NCI-H226 (cell line): ENCODE measurements around the gene TRIM49D1.
"Not testable (repeated sequence)": the region's sequence is repeated elsewhere in the genome, so short reads cannot be mapped to it uniquely, and the experiment has no call there.

Experiments
- DNase-seq: peaks from one replicate; pipeline ENCODE4 v3.0.0-alpha.2; 2015

Gene TRIM49D1, protein sequence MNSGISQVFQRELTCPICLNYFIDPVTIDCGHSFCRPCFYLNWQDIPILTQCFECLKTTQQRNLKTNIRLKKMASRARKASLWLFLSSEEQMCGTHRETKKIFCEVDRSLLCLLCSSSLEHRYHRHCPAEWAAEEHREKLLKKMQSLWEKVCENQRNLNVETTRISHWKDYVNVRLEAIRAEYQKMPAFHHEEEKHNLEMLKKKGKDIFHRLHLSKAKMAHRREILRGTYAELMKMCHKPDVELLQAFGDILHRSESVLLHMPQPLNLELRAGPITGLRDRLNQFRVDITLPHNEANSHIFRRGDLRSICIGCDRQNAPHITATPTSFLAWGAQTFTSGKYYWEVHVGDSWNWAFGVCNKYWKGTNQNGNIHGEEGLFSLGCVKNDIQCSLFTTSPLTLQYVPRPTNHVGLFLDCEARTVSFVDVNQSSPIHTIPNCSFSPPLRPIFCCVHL

DNA sequence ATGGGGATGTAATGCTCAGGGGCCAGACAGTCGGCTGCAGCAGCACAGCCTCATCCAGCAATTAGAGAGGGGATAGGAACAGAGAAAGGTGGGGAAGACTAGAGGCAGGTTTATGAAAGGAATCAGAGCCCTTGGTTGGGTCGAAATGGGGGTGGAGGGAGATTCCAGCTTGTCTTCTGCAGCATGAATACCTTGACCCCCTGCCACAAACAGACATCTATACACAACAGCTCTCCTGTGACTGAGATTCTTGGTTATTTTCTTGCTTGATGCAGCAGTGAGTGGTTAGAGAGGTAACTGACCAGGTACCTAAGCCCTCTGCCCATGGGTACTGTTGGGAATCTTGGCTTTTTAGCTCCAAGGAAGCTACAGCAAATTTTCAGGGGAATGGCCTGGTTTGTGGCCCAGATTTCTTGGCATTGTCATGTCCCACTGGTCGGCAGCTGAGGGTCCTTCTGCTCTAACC lies at the start of gene TRIM49D1:
Gene TRIM49D1 (minus strand): TSS at position 51 of the 466 bp plus-strand sequence. CDS start 4,535 bp downstream, outside the sequence.
- DNase-seq, result no peak

DNA sequence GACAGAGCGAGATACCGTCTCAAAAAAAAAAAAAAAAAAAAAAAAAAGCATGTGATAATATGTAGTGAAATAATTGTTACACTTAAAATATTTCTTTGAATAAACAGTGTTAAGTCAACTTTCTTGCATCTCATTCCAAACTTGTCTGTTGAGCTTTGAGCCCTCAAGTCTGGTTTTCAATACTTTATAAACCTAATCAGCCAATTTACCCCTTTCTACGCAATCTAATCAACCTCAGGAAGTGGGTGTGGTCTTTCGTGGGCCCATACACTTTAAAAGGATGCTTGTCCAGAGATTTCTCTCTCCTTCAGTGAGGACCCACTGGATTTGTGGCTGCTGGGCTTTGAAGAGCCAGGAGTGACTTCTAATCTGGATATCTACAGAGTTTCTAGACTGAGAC lies 43.7 kb upstream of the TRIM49D1 start, which contains the start of gene TRIM64:
Gene TRIM64 (plus strand): TSS at position 301 of the 400 bp plus-strand sequence. CDS start 2,467 bp downstream, outside the sequence.
- DNase-seq, result not testable (repeated sequence)

DNA sequence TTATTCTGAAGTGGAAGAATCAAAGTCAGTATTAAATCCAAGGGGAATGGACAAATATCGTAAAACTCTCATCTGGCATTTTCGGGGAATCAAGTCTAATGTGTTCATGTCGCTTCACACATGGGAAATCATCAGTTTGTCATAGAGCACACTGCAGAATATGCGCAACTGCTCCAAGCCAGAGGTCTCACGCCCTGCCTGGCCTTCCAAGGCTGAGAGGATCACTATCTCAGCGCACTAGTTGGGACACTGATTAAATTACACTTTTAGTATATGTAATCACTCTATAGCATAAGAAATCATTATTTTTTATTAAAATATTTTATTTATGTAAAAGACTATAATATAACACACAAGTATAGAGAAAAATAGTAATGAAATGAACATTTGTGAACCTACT lies 38.8 kb upstream of the TRIM49D1 start:
- DNase-seq, result not testable (repeated sequence)

DNA sequence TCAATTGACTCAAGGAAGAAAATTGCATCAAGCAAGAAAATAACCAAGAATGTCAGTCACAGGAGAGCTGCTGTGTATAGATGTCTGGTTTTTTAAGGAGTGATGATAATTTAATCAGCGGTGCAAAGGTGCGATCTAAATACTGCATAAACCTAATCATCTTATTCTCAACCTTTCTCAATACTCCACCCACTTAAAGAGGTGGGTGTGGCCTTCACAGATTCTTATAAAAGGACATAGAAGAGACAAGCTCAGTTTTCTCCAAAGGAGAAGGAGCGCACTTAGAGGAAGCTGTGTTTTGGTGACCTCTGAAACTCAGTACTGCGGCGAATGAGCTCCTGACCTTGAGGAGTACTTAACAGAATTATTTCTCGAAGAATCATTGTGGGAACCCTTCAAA lies 1.7 kb upstream of the TRIM49D1 start, which contains the start of gene TRIM49D2:
Gene TRIM49D2 (plus strand): TSS at position 301 of the 400 bp plus-strand sequence. CDS start 2,698 bp downstream, outside the sequence.
- DNase-seq, result not testable (repeated sequence)

DNA sequence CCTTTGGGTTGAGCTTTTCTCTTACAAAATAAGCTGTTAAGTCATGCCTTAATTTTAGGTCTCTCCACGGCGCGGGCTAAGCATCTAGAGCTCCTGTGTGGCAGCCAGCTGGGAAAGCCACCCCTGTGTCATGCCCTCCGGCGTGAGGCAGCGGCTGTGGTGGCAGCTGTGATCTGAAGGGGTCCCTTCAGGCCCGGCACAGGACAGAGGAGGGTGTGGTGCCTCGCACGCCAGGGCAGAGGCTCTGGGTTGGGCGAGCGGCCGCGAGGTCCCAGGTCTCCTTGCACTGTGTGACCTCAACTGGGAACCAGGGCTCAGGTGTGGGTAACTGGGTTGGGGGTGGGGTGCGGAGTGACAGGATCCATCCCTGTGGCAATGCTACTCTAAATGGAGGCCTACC lies 21.2 kb downstream of the TRIM49D1 start:
- DNase-seq, result not testable (repeated sequence)

DNA sequence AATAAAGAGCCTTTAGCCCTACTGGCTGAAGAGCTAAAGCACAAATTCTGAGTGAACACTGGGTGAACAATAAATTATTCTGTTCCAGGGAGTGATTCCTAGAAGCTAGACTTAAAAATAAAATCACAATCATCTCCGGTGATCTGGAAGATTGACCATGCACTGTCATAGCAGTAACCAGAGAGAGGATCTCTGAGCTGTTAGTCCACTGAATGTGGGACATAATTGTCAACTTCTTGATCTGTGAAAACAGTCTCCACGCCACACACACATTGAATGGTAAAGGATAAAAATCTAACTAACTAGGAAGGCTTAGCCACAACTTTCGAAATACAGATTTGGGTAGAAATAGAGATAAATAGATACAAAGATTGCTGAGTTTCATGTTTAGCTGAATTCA lies 28.8 kb downstream of the TRIM49D1 start:
- DNase-seq, result not testable (repeated sequence)

DNA sequence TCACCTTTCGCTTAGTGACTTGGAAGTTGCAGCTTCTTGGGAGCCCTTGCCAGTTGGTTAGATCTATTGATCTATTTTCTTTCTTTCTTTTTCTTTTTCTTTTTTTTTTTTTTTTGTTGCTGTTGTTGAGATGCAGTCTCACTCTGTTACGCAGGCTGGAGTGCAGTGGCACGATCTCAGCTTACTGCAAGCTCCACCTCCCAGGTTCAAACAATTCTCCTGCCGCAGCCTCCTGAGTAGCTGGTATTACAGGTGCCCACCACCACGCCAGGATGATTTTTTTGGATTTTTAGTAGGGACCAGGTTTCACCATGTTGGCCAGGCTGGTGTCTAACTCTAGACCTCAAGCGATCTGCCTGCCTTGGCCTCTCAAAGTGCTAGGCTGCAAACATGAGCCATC lies 44.5 kb downstream of the TRIM49D1 start:
- DNase-seq, result not testable (repeated sequence)

DNA sequence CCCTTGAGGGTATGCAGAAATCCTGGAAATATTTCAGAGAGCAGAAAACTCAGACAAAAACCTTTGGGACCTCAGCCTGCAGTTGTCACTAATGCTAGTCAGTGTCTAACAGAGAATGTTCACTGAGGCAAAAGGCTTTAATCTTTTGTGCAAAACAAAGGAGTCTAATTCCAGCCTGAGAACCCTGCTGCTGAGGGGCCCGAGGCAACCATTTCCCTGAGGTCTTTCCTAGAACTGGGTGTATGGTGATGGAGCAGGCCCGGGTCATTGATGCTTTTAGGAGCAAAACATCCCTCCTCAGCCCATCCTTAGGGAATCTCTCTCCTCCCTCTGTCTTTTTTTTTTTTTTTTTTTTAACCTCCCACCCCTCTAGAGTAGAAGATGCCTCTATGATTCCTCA lies 49.5 kb downstream of the TRIM49D1 start:
- not testable (repeated sequence) for DNase-seq

DNA sequence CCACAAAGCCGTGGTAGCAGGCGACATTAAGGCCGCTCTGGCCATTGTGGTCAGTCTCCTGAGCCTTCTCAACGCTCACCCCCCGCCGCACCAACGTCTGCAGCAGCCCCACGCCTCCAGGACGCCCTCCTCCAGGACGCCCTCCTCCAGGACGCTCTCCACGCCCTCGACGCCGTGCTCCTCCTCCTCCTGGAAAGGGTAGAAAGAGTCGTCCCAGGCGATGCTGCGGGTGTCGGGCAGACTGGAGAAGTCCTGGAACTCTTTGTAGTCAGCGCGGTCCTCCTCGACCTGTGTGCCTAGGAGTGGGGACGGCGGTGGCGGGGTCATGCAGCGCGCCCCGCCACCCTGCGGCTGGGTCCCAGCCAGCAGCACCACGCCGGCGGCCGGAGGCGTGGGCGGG lies 56.8 kb downstream of the TRIM49D1 start:
- not testable (repeated sequence) for DNase-seq

DNA sequence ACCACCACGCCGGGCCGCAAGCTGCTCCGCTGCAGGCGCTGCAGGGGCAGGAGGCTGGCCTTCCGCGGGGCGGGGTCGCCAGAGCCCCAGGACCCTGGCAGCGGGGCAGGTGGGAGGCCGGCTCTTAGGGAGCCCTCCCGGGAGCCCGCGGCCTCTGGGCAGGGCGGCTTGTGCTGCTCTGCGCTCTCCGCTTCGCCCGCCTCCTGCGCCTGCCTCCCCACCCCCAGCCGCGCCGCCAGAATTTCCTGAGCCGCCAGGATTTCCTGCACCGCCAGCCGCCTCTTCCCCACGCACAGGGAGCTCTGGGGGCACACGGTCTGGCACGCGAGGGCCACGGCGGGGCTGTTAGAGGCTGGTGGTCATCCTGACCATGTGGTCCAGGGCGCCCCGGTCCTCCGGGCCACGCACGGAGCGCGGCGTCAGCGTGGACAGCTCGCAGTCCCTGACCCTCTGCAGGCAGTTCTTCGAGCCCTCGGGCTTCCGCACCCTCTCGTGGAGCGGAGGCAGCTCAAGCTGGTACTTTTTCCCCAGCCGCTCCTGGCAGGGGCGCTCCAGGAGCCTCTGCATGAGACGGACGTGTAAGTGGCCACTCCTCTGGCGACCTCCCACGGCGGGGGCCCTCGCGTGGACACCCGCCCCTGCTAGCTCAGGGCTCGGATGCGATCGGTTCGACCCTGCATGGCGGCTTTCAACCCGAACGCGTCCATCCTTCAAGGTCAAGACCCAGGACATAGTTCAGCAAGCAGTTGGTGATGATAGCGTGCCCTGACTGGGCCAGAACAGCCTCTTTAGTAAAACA lies 57.9 kb downstream of the TRIM49D1 start:
- not testable (repeated sequence) for DNase-seq
